Glutamatergic neuron (in vitro differentiated cells): Measurements from ENCODE around the gene SOX1. TPM values are rescaled to one million over a fixed set of nuclear protein-coding genes. Genes with fewer than 3 reads are reported as not detected.
A peak's percentile ranks its signal among the peaks of the same experiment; 100 is the strongest.

Source experiments
- DNase-seq: peaks from one replicate; pipeline ENCODE4 v3.0.0; 2022
- H3K27ac Mint-ChIP-seq: one replicate; pipeline ENCODE4 v1.8.0; 2020; ENCODE audit warnings: mild to moderate bottlenecking, mixed read lengths, inconsistent platforms; ENCODE audit not compliant: unreplicated experiment
- H3K27me3 Mint-ChIP-seq: one replicate; pipeline ENCODE4 v1.8.0; 2020; ENCODE audit warnings: mild to moderate bottlenecking, moderate library complexity, mixed read lengths, inconsistent platforms; ENCODE audit not compliant: unreplicated experiment
- H3K36me3 Mint-ChIP-seq: one replicate; pipeline ENCODE4 v1.8.0; 2020; ENCODE audit warnings: mild to moderate bottlenecking, mixed read lengths, inconsistent platforms; ENCODE audit not compliant: unreplicated experiment
- H3K4me1 Mint-ChIP-seq: one replicate; pipeline ENCODE4 v1.8.0; 2020; ENCODE audit warnings: mild to moderate bottlenecking, low read depth, mixed read lengths, inconsistent platforms; ENCODE audit not compliant: unreplicated experiment
- H3K4me3 Mint-ChIP-seq: one replicate; pipeline ENCODE4 v1.8.0; 2020; ENCODE audit warnings: mild to moderate bottlenecking, mixed read lengths, inconsistent platforms; ENCODE audit not compliant: unreplicated experiment
- H3K9me3 Mint-ChIP-seq: one replicate; pipeline ENCODE4 v1.8.0; 2020; ENCODE audit warnings: mild to moderate bottlenecking, moderate library complexity, mixed read lengths, inconsistent platforms; ENCODE audit not compliant: unreplicated experiment
- CTCF ChIP-seq: fragments of 200-600 bp; sonication (generic); IDR thresholded peaks from one replicate; pipeline ENCODE4 v1.5.0; 2021; ENCODE audit not compliant: partially characterized antibody, unreplicated experiment
- total RNA-seq: library from RNA; stranded (reverse); fragmentation: NEBNext Ultra II Directional; extraction: Animal tissue kit (Norgen Biotek cat#: 25700); gene quantifications from one replicate; pipeline ENCODE4 v1.2.1, GENCODE V29; 2021; ENCODE audit not compliant: unreplicated experiment

Gene SOX1
- total RNA-seq, 1 donor from 2014 or later = 0.76 TPM

- Mint-ChIP-seq H3K9me3 (peaks cover 17% of the 10 kb centered on the region), H3K27me3 (peaks cover 32% of the 10 kb centered on the region), H3K4me1 (peaks cover 6% of the 10 kb centered on the region), H3K36me3 (no peaks in the 10 kb centered on the region), H3K4me3 (peak overlapping the region; percentile 69), H3K27ac (no peak overlapping the region)
- no peak for TF ChIP-seq CTCF
- peak; percentile 29 for DNase-seq
Measured at GRCh38 chr13:112061367-112062061, 5.4 kb upstream of the SOX1 start.

- H3K27ac Mint-ChIP-seq = no peak overlapping the region
- no peaks in the 10 kb centered on the region for H3K36me3 Mint-ChIP-seq
- H3K27me3 Mint-ChIP-seq = peaks cover 32% of the 10 kb centered on the region
- no peak for TF ChIP-seq CTCF
- DNase-seq = peak; percentile 28
- H3K9me3 Mint-ChIP-seq = peaks cover 17% of the 10 kb centered on the region
- peak overlapping the region; percentile 69 for H3K4me3 Mint-ChIP-seq
- peaks cover 6% of the 10 kb centered on the region for H3K4me1 Mint-ChIP-seq
Measured at GRCh38 chr13:112062072-112062567, 4.8 kb upstream of the SOX1 start.

- peaks cover 15% of the 10 kb centered on the region for H3K9me3 Mint-ChIP-seq
- peak; percentile 82 for TF ChIP-seq CTCF
- H3K4me1 Mint-ChIP-seq = peaks cover 6% of the 10 kb centered on the region
- peak; percentile 85 for DNase-seq
- H3K36me3 Mint-ChIP-seq = no peaks in the 10 kb centered on the region
- H3K27me3 Mint-ChIP-seq = peaks cover 32% of the 10 kb centered on the region
- no peak overlapping the region for H3K27ac Mint-ChIP-seq
- peak overlapping the region; percentile 82 for H3K4me3 Mint-ChIP-seq
Measured at GRCh38 chr13:112062571-112063570, 4.1 kb upstream of the SOX1 start.

GRCh38 chr13:112063807-112064206 is 3.1 kb upstream of the SOX1 start:
- Mint-ChIP-seq H3K27me3 (peaks cover 28% of the 10 kb centered on the region), H3K36me3 (no peaks in the 10 kb centered on the region), H3K27ac (no peak overlapping the region), H3K9me3 (peaks cover 16% of the 10 kb centered on the region), H3K4me1 (peaks cover 7% of the 10 kb centered on the region), H3K4me3 (no peak overlapping the region)
- TF ChIP-seq CTCF = no peak
- no peak for DNase-seq
